ENCODE results near the gene ALLC. TPM values are rescaled to one million over a fixed set of nuclear protein-coding genes. Genes with fewer than 3 reads are reported as not detected.
A peak's percentile ranks its signal among the peaks of the same experiment; 100 is the strongest.

Gene ALLC
- total and polyA plus RNA-seq, 9 of the 15 experiments (the other 6 are each of a cell fraction or from before 2014, with no cell fraction given) = not detected

- TF ChIP-seq ARID3A (IDR thresholded peaks at IDR 0.05; ENCODE audit: borderline replicate concordance, low read depth, low read length) (no peak), MEIS2 (IDR thresholded peaks at IDR 0.05; ENCODE audit: partially characterized antibody) (no peak), CHD2 (IDR thresholded peaks at IDR 0.05; ENCODE audit: low read depth, low read length) (no peak), TRIM24 (IDR thresholded peaks at IDR 0.05) (no peak)
Observed at GRCh38 chr2:3666613-3666975, 8.6 kb downstream of the ALLC start (continued).

- no peaks in the 10 kb centered on the region for H3K9me1 ChIP-seq (ENCODE audit: control insufficient read depth, insufficient read depth, low read length)
- H4K20me1 ChIP-seq (replicated peaks; ENCODE audit: control insufficient read depth, insufficient read depth, low read length) = no peaks in the 10 kb centered on the region
- H3K27me3 ChIP-seq (ENCODE audit: control insufficient read depth in 2 of 2, insufficient read depth in 2 of 2, low read length in 2 of 2) = peaks cover 41 to 59% of the 10 kb centered on the region in 2 experiments
- WGBS (ENCODE audit: insufficient coverage, low coverage, missing lambda C conversion rate) = 2% methylated on average over 22 of the region's 23 CpGs
- no peak overlapping the region for H3K9ac ChIP-seq (ENCODE audit: insufficient read depth in 1 of 2, low read depth in 2 of 2, low read length in 2 of 2)
- H3K4me2 ChIP-seq (ENCODE audit: insufficient read depth, low read length) = no peak overlapping the region
- in situ Hi-C loops (cut with MboI) (loop anchor here (25.0 kb wide), 1 partner anchor 1555 kb away; no protein-coding TSS in a partner anchor), intact Hi-C loops (cut with micrococcal nuclease) (no loop called here)
- peak; percentile 54 for ATAC-seq
- no peaks in the 10 kb centered on the region for H3K79me2 ChIP-seq (ENCODE audit: control insufficient read depth, insufficient read depth, low read length)
- no peak overlapping the region for H3K27ac ChIP-seq (ENCODE audit: extremely low read depth, low read depth, low read length)
- POLR2A ChIA-PET = interaction anchor here (0.7 kb wide), 1 partner anchor 11 kb away, joined by 3 read pairs; no protein-coding TSS in a partner anchor
- no TSS peak for BruUV-seq (replicated peaks)
- FAIRE-seq = no peak
- H3K4me3 ChIP-seq = no peak overlapping the region
- H3K9me3 ChIP-seq (replicated peaks; ENCODE audit: control insufficient read depth, insufficient read depth, low read depth, low read length) = no peaks in the 10 kb centered on the region
- no peak for DNase-seq (ENCODE audit: extremely low read depth in 1 of 4, low spot score in 3 of 4)
- H3K36me3 ChIP-seq (ENCODE audit: control insufficient read depth, insufficient read depth, low read length) = no peaks in the 10 kb centered on the region
- CTCF ChIA-PET (ENCODE audit: low intra/inter-chr PET ratio) = no interaction called here
- H3K4me1 ChIP-seq (replicated peaks in 1 of 2; ENCODE audit: control insufficient read depth in 2 of 2, insufficient read depth in 2 of 2, low read length in 2 of 2) = peaks cover 0 to 3% of the 10 kb centered on the region in 2 experiments; a peak in 1 of 5 replicates
- no peak for TF ChIP-seq JUN (IDR thresholded peaks at IDR 0.05; ENCODE audit: borderline replicate concordance, low read depth, low read length)
- no peak for TF ChIP-seq JUN (CRISPR knock-in tag; IDR thresholded peaks at IDR 0.05; ENCODE audit: borderline replicate concordance)
- no peak for TF ChIP-seq STAT6 (CRISPR knock-in tag; IDR thresholded peaks at IDR 0.05)
- TF ChIP-seq HOXB6 (CRISPR knock-in tag; IDR thresholded peaks at IDR 0.05; ENCODE audit: borderline replicate concordance) = no peak
- no peak for TF ChIP-seq MBD2 (IDR thresholded peaks at IDR 0.05; ENCODE audit: borderline replicate concordance, low read depth)
- no peak for TF ChIP-seq PRMT5 (CRISPR knock-in tag; IDR thresholded peaks at IDR 0.05)
- TF ChIP-seq ZNF561 (CRISPR knock-in tag; conservative IDR thresholded peaks at IDR 0.05) = no peak
- H2AFZ ChIP-seq (ENCODE audit: low read depth, low read length) = no peak overlapping the region
Observed at GRCh38 chr2:3667151-3667631, 9.2 kb downstream of the ALLC start.

Data from K562 (cell line).